ENCODE measurements around the gene WDR26.
"Not testable (repeated sequence)": the region's sequence is repeated elsewhere in the genome, so short reads cannot be mapped to it uniquely, and the experiment has no call there.

The WDR26 gene

GRCh38 chr1:224392411-224393249, 42.0 kb downstream of the WDR26 start:
- no peak for DNase-seq (ENCODE audit: low spot score)

- no peak for DNase-seq (ENCODE audit: low spot score)
Observed at GRCh38 chr1:224390517-224390916, 44.1 kb downstream of the WDR26 start.

DNA sequence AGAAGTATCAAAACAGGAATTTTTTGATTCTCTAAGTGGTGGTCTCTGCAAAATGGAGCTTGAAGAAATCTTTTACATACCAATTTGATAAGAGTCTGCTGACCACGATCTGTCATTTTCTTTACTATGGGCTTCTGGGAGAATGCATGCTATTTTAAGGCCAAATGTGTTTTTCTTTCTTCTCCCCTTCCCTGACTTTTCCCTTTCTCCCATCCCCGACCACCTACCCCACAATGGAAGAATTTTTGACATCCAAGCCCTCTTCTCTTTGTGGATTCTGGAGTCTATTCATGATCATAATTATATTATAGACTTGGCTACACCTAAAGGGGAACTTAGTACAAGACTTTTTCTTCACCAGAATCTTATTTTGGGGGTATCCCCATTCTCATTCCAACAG, 46.7 kb downstream of the WDR26 start:
- DNase-seq (ENCODE audit: low spot score), result no peak

- peak; percentile 27 for DNase-seq (ENCODE audit: low spot score)
Observed at GRCh38 chr1:224387302-224387912, 47.2 kb downstream of the WDR26 start.

- no peak for DNase-seq (ENCODE audit: low spot score)
Observed at GRCh38 chr1:224383218-224383617, 51.4 kb downstream of the WDR26 start.

GRCh38 chr1:224381880-224382548, 52.6 kb downstream of the WDR26 start:
- DNase-seq (ENCODE audit: low spot score), result no peak

DNA sequence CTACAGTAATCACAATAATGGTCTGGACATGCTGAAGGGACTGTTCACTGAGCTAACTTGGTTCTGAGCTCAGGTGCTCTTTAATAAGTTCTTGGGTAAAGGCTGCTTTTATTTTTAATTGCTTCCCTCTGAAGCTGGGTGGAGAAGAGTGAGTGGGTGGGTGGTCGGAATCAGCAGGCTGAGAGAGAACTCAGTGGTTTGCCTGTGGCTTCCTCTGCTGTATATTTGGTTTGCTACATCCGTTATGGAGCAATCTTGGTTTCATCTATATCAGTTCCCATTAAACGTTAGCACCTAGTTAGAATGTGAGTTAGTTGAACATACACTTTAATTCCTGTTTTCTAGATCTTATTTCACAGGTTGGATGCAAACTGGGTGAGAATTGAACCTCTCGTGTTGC, 54.6 kb downstream of the WDR26 start:
- peak; percentile 58 for DNase-seq (ENCODE audit: low spot score)

DNA sequence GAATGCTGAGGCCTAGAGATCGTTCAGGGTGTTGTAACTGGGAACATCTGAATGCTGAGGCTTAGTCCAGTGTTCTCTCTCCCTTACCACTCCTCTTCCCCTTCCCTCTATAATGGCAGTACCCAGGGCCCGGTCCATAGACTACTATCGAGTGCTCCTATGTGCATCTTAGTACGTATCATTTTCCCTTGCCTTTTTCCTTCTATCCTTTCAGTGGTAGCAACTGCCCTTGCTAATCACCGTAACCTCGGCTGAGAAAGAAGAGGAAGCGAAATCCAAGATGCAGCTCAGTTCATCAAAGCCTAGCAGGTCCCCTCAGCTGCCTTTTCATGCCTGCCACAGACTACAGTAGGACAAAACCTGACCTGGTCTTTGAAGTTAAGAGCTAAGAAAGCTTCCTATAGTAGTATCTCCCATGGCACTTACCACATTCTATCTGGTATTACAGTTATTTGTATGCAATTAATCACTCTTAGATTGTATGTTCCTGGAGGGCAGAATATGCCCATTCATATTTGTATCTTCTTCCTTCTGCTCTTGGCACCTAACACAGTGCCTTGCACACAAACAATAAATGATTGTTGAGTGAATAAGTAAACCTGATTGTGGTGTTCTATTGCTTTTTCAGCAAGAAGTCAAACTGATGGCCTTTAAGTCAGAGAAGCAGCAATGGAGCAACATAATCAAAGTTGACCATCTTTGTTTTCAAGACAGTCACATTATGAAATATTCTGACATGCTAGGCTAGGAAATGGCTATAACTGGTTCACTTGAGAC, 55.6 kb downstream of the WDR26 start:
- DNase-seq (ENCODE audit: low spot score), result no peak

- DNase-seq (ENCODE audit: low spot score), result peak; percentile 11
Observed at GRCh38 chr1:224377676-224378006, 57.0 kb downstream of the WDR26 start.

DNA sequence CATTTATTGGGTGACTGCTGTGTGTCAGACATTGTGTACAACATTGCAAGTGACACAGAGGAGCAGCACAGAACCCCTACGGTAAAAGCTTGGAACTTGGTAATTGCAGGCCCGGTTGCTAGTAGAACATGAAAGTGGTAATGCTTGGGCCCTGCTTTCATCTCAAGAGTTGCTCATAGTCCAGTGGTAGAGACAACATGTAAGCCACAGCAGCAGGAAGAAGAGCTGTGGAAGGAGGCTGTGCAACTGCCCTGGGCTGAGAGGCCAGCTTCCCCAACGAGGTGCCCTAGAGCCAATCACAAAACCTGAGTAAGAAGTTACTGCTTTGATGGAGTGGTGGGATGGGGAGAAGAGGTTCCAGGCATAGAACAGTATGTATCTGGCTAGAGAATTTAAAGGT, 59.5 kb downstream of the WDR26 start:
- no peak for DNase-seq (ENCODE audit: low spot score)

DNA sequence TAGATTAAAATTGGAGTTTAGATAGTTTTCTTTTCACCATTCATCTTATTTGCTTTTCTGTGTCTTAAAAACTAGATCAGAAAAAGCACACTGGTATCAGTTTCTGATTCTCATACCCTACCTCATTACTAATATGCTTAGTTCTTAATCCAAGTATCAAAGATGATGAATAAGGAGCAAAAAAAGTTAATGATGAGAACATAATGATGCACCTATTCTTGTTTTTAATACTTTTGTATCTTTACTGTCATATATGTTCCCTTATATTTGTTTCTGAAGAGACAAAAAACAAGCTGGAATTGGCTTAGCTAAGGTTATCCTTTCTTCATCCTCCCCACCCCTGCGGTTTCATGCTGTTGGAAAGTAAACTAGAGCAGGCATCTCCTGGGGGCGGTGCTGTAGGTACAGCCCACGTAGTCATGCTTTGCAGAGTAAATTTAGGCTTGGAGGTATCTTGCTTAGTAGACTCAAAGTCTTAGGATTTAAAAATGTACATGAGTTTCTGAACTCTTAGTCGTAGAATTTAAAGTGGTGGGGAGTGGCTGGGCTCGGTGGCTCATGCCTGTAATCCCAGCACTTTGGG, 61.5 kb downstream of the WDR26 start:
- DNase-seq (ENCODE audit: low spot score), result no peak

GRCh38 chr1:224368409-224368808, 66.2 kb downstream of the WDR26 start:
- no peak for DNase-seq (ENCODE audit: low spot score)

GRCh38 chr1:224359207-224359606, 75.4 kb downstream of the WDR26 start:
- DNase-seq (ENCODE audit: low spot score), result no peak

- DNase-seq (ENCODE audit: low spot score), result no peak
Observed at GRCh38 chr1:224358237-224358636, 76.4 kb downstream of the WDR26 start.

DNA sequence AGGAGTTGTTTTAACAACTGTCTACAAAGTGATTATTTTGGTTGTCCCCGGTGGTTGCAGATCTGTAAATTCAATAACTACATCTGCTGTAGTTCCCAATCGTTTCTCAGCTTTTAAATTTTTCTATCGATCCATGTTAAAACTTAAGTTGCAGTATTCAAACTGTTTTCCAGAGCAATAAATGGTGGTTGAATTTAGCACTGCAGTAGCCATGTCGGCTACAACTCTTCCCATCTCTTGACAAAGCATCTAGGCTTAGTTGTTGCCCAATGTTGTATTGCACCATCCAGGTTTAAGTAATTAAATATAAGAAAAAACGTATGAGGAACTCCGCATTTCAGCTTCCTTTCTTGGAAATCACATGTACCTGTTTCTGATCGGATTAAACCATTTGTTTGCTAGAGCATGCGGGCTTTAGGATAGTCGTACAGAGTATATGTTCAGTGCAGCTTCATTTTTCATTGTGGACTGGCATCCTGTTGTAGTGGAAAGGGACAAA, 76.9 kb downstream of the WDR26 start:
- DNase-seq (ENCODE audit: low spot score), result no peak

DNA sequence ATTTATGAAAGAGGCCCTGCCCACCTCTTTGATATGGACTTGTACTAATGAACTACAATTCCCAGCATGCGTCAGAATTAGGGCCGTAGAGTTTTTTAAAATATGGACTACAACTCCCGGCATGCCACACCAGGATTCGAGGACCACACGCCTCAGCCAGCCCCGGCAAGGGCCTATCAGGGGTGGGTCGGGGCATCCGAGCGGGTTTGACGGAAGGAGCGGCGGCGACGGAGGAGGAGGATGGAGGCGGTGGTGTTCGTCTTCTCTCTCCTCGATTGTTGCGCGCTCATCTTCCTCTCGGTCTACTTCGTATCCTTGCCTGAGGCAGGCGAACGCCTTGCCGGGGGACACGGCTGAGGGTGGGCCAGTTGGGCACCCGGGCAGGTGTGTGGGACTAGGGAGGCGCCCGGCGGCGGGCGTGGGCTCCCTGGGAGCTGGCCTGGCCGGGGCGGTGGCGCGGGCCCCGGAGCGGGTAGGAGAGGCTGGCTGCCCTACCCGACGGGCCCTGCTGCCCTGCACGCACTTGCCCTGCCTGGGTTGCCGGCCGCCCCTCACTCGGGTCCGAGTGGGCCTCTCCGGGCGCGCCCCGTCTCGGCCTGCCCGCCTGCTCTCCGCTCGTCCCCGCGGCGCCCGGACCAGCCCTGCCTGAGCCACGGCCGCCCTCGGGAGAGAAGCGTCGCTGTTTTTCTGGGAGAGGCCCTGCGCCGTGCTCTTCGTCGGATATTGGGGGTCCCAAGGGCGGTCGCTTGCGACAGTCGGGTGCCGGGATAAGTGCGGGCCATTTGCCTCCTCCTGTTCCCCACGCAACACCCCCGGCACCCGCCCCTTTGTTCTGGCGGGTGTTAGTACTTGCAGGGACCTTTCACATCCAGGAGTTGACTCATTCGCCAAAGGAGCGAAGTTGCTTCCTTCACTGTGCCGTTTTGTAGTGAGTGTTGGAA, 77.6 kb downstream of the WDR26 start, which contains the start of gene CNIH4:
CNIH4 (plus strand) TSS at position 195 of the 941 bp plus-strand sequence; CDS start at position 241, 46 bp downstream.
- DNase-seq (ENCODE audit: low spot score), result peak; percentile 94

DNA sequence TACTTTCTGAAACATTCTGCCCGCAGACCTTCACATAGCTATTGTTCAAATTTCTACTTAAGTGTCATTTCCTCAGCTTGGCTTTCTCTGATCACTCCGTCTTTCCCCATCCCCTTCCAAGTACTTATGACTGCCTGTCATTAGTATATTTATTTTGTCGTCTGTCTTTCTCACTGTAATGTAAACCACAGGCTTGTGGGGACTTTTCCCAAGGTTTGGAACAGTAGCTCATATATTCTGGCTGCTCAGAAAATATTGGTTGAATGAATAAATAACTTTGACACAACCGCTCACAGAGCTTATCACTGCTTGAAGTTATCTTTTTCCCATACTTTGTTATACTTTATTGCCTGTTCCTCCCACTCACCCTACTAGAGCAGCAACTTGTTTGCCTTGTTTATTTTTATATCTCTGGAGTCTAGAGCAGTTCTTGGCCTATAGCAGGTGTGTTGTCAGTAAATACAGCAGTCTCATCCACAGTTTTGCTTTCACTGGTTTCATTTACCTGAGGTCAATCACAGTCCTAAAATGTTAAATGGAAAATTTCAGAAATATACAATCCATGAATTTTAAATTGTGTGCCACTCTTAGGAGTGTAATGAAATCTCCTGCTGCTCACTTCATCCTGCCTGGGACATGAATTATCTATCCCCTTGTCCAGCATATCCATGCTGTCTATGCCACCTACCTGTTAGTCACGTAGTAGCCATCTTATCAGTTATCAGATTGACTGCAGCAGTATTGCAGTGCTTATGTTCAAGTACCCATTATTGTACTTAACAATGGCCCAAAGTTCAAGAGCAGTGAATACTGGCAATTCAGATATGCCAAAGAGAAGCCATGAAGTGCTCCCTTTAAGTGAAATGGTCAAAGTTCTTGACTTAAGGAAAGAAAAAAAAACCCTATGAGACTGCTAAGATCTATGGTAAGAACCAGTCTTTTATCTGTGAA, 80.3 kb downstream of the WDR26 start:
- DNase-seq (ENCODE audit: low spot score), result no peak

- not testable (repeated sequence) for DNase-seq (ENCODE audit: low spot score)
Observed at GRCh38 chr1:224352436-224353085, 82.0 kb downstream of the WDR26 start.

DNA sequence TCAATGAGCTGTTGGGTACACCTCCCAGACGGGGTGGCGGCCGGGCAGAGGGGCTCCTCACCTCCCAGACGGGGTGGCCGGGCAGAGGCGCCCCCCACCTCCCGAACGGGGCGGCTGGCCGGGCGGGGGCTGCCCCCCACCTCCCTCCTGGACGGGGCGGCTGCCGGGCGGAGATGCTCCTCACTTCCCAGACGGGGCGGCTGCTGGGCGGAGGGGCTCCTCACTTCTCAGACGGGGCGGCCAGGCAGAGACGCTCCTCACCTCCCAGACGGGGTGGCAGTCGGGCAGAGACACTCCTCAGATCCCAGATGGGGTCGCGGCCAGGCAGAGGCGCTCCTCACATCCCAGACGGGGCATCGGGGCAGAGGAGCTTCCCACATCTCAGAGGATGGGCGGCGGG, 84.9 kb downstream of the WDR26 start:
- DNase-seq (ENCODE audit: low spot score), result not testable (repeated sequence)
